Measurements from ENCODE around the gene HES2. TPM values are rescaled to one million over a fixed set of nuclear protein-coding genes. Genes with fewer than 3 reads are reported as not detected.

Gene HES2
- total and polyA plus RNA-seq, 11 donors, result 0.04 to 0.14 (median 0.12) TPM; not detected in 8

- Histone ChIP-seq H3K4me3 (no peak overlapping the region), H3K4me1 (no peaks in the 10 kb centered on the region), H3K27ac (no peak overlapping the region), H3K27me3 (peaks cover 0 to 38% (median 7%) of the 10 kb centered on the region in 9 donors), H3K36me3 (no peaks in the 10 kb centered on the region), H3K9me3 (no peaks in the 10 kb centered on the region)
- DNase-seq (peak in 1 of 5 donors; percentile 4), ATAC-seq (no peak)
- WGBS, 4 donors, result 91 to 95% (median 92%) methylated on average over 4 of the region's 4 CpGs
- intact Hi-C loops (cut with DNase I), result loop anchor here in 6 of 10 donors (2.0 to 10.0 kb wide), 6 partner anchors 47 to 164 kb away; partner anchors contain the start of gene HES3 (in 1 of the 6)
- TF ChIP-seq CTCF (IDR thresholded peaks at IDR 0.05) (no peak), POLR2A (IDR thresholded peaks at IDR 0.05) (no peak)
These were observed 10.7 kb downstream of the HES2 start for GRCh38 chr1:6409053-6409452.

GRCh38 chr1:6408023-6408422, 11.7 kb downstream of the HES2 start:
- intact Hi-C loops (cut with DNase I), result loop anchor here in 6 of 10 donors (2.0 to 10.0 kb wide), 6 partner anchors 46 to 163 kb away; partner anchors contain the start of gene HES3 (in 1 of the 6)
- WGBS, 4 donors, result 78 to 83% (median 82%) methylated on average over 6 of the region's 6 CpGs
- no peak overlapping the region for H3K27ac ChIP-seq
- H3K9me3 ChIP-seq, result no peaks in the 10 kb centered on the region
- H3K27me3 ChIP-seq, result peaks cover 0 to 29% (median 5%) of the 10 kb centered on the region in 9 donors
- H3K4me3 ChIP-seq, result no peak overlapping the region
- H3K36me3 ChIP-seq, result no peaks in the 10 kb centered on the region
- peak in 1 of 5 donors; percentile 3 for DNase-seq
- ATAC-seq, result no peak
- no peaks in the 10 kb centered on the region for H3K4me1 ChIP-seq
- no peak for TF ChIP-seq POLR2A (IDR thresholded peaks at IDR 0.05)
- TF ChIP-seq CTCF (IDR thresholded peaks at IDR 0.05), result no peak

GRCh38 chr1:6401673-6402072, 18.0 kb downstream of the HES2 start:
- no peak for TF ChIP-seq POLR2A (IDR thresholded peaks at IDR 0.05)
- no peak for TF ChIP-seq CTCF (IDR thresholded peaks at IDR 0.05)
- no peak for ATAC-seq
- DNase-seq, result peak in 1 of 5 donors; percentile 7
- H3K27ac ChIP-seq, result no peak overlapping the region
- no peaks in the 10 kb centered on the region for H3K4me1 ChIP-seq
- peaks cover 0 to 16% (median 0%) of the 10 kb centered on the region in 9 donors for H3K27me3 ChIP-seq
- no peak overlapping the region for H3K4me3 ChIP-seq
- WGBS, 4 donors, result 61 to 76% (median 67%) methylated on average over 6 of the region's 6 CpGs
- intact Hi-C loops (cut with DNase I), result loop anchor here in 4 of 10 donors (5.0 to 10.0 kb wide), 5 partner anchors 34 to 157 kb away; partner anchors contain the start of gene HES3 (in 1 of the 4)
- no peaks in the 10 kb centered on the region for H3K9me3 ChIP-seq
- H3K36me3 ChIP-seq, result no peaks in the 10 kb centered on the region

- 89 to 94% (median 92%) methylated on average over 3 of the region's 3 CpGs for WGBS, 4 donors
- intact Hi-C loops (cut with DNase I), result no loop called here
- no peak for DNase-seq
These were observed 20.4 kb downstream of the HES2 start for GRCh38 chr1:6399294-6399693.

More at GRCh38 chr1:6399294-6399693, 20.4 kb downstream of the HES2 start:
- Histone ChIP-seq H3K4me1 (peaks cover 0 to 1% (median 1%) of the 10 kb centered on the region in 12 donors), H3K27me3 (peaks cover 0 to 11% (median 0%) of the 10 kb centered on the region in 9 donors), H3K36me3 (no peaks in the 10 kb centered on the region), H3K4me3 (no peak overlapping the region), H3K27ac (no peak overlapping the region), H3K9me3 (no peaks in the 10 kb centered on the region)
- no peak for ATAC-seq
- TF ChIP-seq POLR2A (IDR thresholded peaks at IDR 0.05) (no peak), CTCF (IDR thresholded peaks at IDR 0.05) (no peak)

Data from heart left ventricle (tissue), 16 donors.